T-helper 1 cell treated with Interleukin-12 subunit alpha and Interleukin-12 subunit beta and Interleukin-4 antibody, amounts not matched to agents 30 μg/mL and 1 μg/mL, for 36 hours (primary cell): ENCODE results near the gene TUG1.

Experiments used
- H3K27ac Mint-ChIP-seq: one replicate; pipeline ENCODE4 v1.8.0; 2021; ENCODE audit warnings: mild to moderate bottlenecking, mixed read lengths
- H3K27me3 Mint-ChIP-seq: one replicate; pipeline ENCODE4 v1.8.0; 2021; ENCODE audit warnings: low read depth, mixed read lengths
- H3K36me3 Mint-ChIP-seq: one replicate; pipeline ENCODE4 v1.8.0; 2021; ENCODE audit warnings: low read depth, mixed read lengths
- H3K4me1 Mint-ChIP-seq: one replicate; pipeline ENCODE4 v1.8.0; 2021; ENCODE audit warnings: low read depth, mixed read lengths
- H3K4me3 Mint-ChIP-seq: one replicate; pipeline ENCODE4 v1.8.0; 2021; ENCODE audit warnings: mild to moderate bottlenecking, moderate library complexity, mixed read lengths
- H3K9me3 Mint-ChIP-seq: one replicate; pipeline ENCODE4 v1.8.0; 2021; ENCODE audit warnings: mixed read lengths

TUG1 gene

DNA sequence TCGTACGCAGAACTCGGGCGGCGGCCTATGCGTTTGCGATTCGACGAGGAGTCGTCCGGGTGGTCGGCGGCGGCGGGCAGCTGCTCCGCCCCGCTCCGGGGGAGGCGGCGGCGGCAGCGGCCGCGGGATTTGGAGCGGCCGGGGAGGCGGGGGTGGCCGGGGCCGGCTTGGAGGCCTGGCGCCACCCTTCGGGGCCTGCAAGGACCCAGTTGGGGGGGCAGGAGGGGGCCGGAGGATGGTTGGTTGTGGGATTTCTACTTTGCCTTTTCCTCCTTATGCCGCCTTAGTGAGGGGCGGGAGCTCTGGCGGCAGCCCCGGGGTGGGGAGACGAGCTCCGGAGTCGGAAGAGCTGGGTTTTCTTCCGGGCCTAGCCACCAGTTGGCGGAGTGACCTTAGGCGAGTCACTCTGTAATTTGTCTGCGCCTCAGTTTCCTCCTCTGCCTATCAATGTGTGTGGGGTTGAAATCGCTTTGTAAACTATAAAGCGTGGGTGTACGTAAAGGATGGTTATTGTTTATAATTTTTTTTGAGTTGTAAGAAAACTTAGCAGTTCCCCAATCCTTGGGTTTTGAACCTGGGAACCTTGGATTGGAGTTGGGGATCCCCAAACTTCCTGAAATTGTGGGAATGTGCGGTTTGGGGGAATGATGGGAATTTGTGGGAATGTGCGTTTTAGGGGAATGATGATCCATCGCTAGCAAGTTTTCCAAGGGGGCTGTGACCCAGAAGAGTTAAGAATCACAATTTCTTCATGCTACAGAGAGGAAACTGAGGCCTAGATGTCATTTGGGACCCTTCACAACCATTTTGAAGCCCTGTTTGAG is 679 bp downstream of the TUG1 start:
- peaks cover 33% of the 10 kb centered on the region for H3K9me3 Mint-ChIP-seq
- H3K4me1 Mint-ChIP-seq = peaks cover 56% of the 10 kb centered on the region
- peaks cover 61% of the 10 kb centered on the region for H3K36me3 Mint-ChIP-seq
- peak overlapping the region; percentile 85 for H3K27ac Mint-ChIP-seq
- H3K27me3 Mint-ChIP-seq = no peaks in the 10 kb centered on the region
- H3K4me3 Mint-ChIP-seq = peak overlapping the region; percentile 97

DNA sequence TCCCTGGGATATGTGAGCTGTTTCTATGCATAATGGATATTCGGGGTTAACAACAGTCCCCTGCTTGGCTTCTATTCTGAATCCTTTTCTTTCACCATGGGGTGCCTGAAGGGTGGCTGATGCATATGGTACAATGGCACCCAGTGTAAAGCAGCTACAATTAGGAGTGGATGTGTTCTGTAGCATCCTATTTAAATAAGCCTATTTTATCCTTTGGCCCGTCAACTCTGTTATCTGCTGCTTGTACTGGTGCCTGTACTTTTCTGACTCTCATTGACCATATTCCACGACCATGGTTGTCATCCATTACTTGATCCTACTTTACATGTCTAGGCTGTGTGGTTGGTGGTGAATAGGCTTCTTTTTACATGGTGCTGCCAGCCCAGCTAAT is 1.3 kb downstream of the TUG1 start:
- peak overlapping the region; percentile 97 for H3K4me3 Mint-ChIP-seq
- peaks cover 65% of the 10 kb centered on the region for H3K36me3 Mint-ChIP-seq
- peaks cover 51% of the 10 kb centered on the region for H3K4me1 Mint-ChIP-seq
- H3K27me3 Mint-ChIP-seq = no peaks in the 10 kb centered on the region
- peaks cover 37% of the 10 kb centered on the region for H3K9me3 Mint-ChIP-seq
- H3K27ac Mint-ChIP-seq = peak overlapping the region; percentile 85

DNA sequence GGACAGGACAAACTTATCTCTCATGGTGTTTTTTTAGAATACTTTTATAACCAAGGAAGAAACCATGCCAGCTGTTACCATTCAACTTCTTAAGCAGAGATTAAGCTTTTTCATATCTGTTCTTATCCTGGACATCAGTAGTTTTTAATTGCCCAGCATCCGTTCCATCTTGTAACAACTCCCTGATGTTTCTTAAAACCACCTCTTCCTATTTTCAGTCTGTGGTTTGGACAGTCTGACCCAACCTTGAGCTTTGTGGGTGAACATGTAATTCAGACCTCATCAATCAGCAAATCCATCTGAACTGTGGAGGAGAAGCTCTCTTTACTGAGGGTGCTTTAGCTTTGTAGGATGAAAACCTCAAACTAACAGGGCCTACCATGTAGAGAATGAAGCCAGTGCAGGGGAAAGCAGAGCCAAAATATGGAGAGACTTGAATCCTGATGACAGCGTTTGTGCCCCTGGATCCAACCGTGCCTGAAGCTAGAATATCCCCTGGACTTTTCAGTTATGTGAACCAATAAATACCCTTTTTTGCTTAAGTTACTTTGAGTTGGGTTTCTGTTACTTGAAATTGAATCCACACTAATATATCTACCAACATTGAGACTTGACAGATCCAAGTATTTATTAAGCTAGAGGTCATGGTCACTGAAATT is 9.4 kb downstream of the TUG1 start:
- no peak overlapping the region for H3K27ac Mint-ChIP-seq
- H3K4me1 Mint-ChIP-seq = peaks cover 7% of the 10 kb centered on the region
- peaks cover 58% of the 10 kb centered on the region for H3K36me3 Mint-ChIP-seq
- no peak overlapping the region for H3K4me3 Mint-ChIP-seq
- H3K9me3 Mint-ChIP-seq = peaks cover 65% of the 10 kb centered on the region
- H3K27me3 Mint-ChIP-seq = no peaks in the 10 kb centered on the region

DNA sequence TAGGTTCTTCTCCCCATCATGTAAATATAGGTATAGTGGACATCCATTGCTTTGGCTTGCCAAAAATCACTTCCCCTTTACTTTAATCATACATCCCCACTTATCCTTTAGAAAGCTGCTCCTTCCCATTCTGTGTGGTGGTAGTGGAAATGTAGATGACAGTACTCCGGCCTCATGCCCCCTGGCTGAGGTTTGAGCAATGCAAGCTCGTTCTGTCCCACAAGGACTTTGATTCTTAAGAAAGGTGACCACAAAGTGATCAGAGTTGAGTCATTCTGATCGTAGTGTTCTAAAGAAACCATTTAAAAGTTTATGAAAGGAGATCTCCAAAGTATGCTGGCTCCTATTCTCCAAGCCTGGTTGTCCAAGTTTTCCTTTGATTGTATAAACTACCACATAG is 10.9 kb downstream of the TUG1 start:
- Mint-ChIP-seq H3K27ac (no peak overlapping the region), H3K27me3 (no peaks in the 10 kb centered on the region), H3K36me3 (peaks cover 44% of the 10 kb centered on the region), H3K9me3 (peaks cover 55% of the 10 kb centered on the region), H3K4me3 (no peak overlapping the region), H3K4me1 (peaks cover 7% of the 10 kb centered on the region)

DNA sequence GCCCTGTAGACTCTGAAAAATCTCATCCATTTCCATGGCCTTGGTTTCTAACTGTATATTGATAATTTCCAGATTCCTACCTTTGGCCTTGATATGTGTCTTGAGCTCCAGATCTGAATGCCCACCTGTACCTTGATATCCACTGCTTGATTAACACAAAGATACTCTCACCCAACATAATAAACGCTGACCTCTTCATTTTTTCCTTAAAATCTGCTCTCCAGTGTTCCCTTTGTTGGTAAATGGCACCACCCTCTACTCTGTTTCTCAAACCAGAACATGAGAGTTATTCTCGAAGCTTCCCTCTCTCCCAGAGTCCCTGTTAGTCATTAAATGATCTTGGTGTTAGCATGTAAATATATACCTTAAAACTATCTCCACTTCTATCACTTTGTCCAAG is 13.4 kb downstream of the TUG1 start:
- Mint-ChIP-seq H3K27me3 (no peaks in the 10 kb centered on the region), H3K4me3 (no peak overlapping the region), H3K27ac (no peak overlapping the region), H3K36me3 (peaks cover 20% of the 10 kb centered on the region), H3K4me1 (peaks cover 7% of the 10 kb centered on the region), H3K9me3 (peaks cover 33% of the 10 kb centered on the region)

DNA sequence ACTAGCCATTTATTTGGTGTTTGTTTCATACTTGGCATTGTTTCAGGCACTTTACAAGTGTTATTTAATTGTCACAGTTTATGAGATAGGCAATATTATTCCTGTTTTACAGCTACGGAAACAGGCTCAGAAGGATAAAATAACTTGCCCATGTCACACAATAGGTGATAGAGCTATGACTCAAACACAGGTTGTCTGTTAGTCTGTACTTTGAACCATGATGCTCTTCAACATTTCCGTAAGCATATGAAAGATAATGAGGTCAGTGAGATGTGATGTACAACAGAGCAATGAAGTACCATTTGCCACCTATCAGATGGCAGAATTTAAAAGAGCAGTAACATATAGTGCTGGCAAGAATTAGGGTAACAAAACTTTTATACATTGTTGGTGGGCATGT is 15.3 kb downstream of the TUG1 start:
- Mint-ChIP-seq H3K27ac (no peak overlapping the region), H3K36me3 (peaks cover 8% of the 10 kb centered on the region), H3K4me1 (peaks cover 3% of the 10 kb centered on the region), H3K4me3 (no peak overlapping the region), H3K27me3 (no peaks in the 10 kb centered on the region), H3K9me3 (peaks cover 20% of the 10 kb centered on the region)

DNA sequence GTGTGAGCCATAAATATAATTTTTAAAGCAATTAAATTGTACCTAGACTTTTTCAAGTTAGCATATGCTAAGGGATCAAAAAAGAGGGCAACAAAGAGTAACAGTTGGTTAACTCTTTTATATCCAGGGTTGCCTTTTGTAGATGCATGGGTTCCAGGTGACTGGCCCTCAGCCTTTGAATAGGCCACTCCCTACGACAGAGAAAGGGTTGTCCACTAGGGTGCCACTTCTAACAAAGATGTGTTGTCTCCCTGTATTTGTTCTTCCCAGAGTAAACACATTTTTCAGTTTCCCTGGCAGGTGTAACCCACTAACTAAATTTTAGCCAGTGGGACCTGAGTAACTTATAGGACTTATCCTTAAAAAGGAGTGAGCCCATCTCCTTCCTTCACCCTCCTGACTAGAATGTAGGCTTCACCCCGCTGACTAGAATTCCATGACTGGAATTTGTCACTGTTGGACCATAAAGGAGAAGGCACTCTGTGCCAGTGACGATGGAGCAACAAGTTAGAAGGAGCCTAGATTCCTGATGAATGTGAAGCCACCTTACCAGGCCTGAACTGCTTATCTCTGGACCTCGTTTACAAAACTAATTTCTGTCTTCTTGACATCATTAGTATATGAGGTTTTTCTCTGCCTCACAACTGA is 16.6 kb downstream of the TUG1 start:
- Mint-ChIP-seq H3K4me1 (no peaks in the 10 kb centered on the region), H3K36me3 (peaks cover 3% of the 10 kb centered on the region), H3K9me3 (peaks cover 16% of the 10 kb centered on the region), H3K27me3 (no peaks in the 10 kb centered on the region), H3K27ac (no peak overlapping the region), H3K4me3 (no peak overlapping the region)

DNA sequence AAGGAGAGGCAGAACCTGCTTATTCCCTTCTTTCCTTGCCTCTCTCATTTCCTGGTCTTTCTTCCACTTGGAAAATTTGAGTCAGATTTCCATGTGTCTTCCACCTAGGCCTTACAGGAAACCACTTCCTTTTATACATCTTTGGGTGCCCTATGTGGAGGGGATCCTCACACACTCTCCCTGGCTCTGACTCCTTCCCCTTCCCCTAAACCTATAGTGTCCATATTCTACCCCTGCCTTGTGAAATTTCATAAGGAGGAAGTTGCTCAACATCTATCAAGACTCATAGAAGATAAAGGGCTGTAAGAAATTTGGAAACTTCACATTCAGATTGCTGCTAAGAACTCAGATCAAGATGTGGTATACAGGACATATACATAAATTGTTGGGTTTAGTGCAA is 20.4 kb downstream of the TUG1 start:
- no peaks in the 10 kb centered on the region for H3K36me3 Mint-ChIP-seq
- peaks cover 11% of the 10 kb centered on the region for H3K9me3 Mint-ChIP-seq
- no peaks in the 10 kb centered on the region for H3K4me1 Mint-ChIP-seq
- H3K27me3 Mint-ChIP-seq = no peaks in the 10 kb centered on the region
- H3K4me3 Mint-ChIP-seq = no peak overlapping the region
- no peak overlapping the region for H3K27ac Mint-ChIP-seq

DNA sequence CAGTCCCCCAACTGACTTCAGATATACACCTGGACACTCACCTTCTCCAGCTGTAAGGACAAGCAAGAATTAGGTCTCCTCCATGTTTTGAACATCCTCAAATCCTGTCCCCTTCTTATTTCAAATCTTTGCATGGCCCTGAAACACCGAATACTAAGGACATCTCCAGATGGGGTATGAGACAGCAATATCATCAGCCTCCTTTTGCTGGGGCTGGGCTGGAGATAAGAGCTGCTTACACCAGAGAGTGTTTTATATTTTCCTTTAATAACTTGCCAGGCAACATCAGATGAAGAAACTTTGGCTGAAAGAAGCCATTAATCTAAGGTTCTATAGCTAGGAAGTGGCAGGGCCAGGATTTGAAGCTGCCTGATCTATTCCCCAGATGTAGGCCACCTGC is 21.6 kb downstream of the TUG1 start:
- Mint-ChIP-seq H3K27me3 (no peaks in the 10 kb centered on the region), H3K4me3 (no peak overlapping the region), H3K4me1 (no peaks in the 10 kb centered on the region), H3K9me3 (peaks cover 11% of the 10 kb centered on the region), H3K36me3 (no peaks in the 10 kb centered on the region), H3K27ac (no peak overlapping the region)

DNA sequence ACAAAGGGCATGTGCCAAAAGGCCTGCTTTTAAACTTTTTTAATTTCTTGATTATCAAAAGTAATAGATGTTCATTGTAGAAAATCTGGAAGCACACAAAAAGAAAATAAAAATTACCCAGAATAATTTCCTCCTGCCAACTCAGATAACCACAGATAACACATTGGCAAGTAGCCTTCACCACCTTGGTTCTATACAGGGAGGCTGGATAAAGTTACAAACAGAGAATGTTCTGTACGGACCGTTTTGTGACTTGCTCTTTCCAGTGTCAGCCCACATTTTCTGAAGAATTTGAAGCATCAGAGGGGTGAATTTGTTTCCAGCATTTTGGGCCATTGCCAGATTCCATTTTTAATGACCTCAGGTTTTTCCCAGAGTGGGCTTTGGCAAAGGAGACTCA is 23.5 kb downstream of the TUG1 start:
- peaks cover 11% of the 10 kb centered on the region for H3K9me3 Mint-ChIP-seq
- H3K36me3 Mint-ChIP-seq = no peaks in the 10 kb centered on the region
- H3K27ac Mint-ChIP-seq = no peak overlapping the region
- peaks cover 3% of the 10 kb centered on the region for H3K4me1 Mint-ChIP-seq
- no peaks in the 10 kb centered on the region for H3K27me3 Mint-ChIP-seq
- no peak overlapping the region for H3K4me3 Mint-ChIP-seq

DNA sequence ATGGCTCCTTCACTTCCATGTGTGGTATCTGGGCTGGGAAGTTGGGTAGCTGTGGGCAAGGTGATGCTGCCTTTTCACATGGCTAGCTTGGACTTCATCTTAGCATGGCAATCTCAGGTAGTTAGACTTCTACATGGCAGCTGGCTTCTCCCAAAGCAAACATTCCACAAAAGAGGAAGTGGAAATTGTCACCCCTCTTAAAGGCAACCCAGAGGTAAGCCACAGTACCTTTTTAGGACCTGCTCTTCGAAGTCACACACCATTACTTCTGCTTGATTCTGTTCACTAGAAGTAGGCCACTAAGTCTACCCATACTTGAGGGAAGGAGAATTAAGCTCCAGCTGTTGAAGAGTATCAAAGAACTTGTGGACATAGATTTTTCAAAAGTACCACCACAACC is 25.9 kb downstream of the TUG1 start:
- H3K4me1 Mint-ChIP-seq = peaks cover 3% of the 10 kb centered on the region
- no peak overlapping the region for H3K27ac Mint-ChIP-seq
- H3K36me3 Mint-ChIP-seq = no peaks in the 10 kb centered on the region
- H3K4me3 Mint-ChIP-seq = no peak overlapping the region
- H3K9me3 Mint-ChIP-seq = peaks cover 11% of the 10 kb centered on the region
- no peaks in the 10 kb centered on the region for H3K27me3 Mint-ChIP-seq

DNA sequence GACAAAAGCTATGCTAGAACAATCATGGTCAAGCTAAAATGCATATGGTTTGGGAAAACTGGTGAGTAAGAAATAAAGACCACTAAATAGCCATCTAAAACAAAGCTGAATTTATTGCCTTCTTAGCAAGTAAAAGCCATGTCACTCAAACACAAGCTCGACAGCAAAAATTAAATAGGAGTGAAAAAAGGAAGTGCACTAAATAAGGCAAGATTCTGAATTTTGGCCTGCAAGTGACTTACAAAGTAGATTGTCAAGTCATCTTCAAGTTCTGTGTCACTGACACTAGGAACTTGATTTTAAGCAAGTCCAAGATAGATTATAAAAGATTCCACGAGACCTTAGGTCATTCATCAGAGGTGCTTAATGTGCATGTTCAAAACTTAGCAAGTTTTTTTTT is 27.4 kb downstream of the TUG1 start:
- Mint-ChIP-seq H3K27ac (no peak overlapping the region), H3K4me3 (no peak overlapping the region), H3K9me3 (peaks cover 5% of the 10 kb centered on the region), H3K36me3 (no peaks in the 10 kb centered on the region), H3K27me3 (no peaks in the 10 kb centered on the region), H3K4me1 (peaks cover 3% of the 10 kb centered on the region)

DNA sequence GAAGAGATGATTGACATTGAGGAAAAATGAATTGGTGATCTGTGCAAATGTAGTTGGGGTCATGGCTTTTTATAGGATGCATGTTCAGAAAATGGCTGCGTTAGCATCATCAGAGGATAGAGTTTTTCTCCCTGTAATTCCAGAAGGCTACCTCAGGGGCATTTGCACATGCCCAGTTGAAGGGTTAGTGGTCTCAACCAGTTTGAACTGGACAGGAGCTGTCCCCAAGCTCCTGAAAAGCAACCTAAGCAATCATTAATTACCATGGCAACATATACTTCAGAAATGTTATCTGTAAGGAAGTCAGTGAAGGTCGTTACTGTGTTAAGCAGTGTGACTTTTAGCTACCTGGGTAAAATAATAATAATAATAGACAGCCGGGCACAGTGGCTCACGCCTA is 29.3 kb downstream of the TUG1 start:
- Mint-ChIP-seq H3K36me3 (no peaks in the 10 kb centered on the region), H3K4me3 (no peak overlapping the region), H3K9me3 (no peaks in the 10 kb centered on the region), H3K27ac (no peak overlapping the region), H3K4me1 (peaks cover 3% of the 10 kb centered on the region), H3K27me3 (no peaks in the 10 kb centered on the region)

DNA sequence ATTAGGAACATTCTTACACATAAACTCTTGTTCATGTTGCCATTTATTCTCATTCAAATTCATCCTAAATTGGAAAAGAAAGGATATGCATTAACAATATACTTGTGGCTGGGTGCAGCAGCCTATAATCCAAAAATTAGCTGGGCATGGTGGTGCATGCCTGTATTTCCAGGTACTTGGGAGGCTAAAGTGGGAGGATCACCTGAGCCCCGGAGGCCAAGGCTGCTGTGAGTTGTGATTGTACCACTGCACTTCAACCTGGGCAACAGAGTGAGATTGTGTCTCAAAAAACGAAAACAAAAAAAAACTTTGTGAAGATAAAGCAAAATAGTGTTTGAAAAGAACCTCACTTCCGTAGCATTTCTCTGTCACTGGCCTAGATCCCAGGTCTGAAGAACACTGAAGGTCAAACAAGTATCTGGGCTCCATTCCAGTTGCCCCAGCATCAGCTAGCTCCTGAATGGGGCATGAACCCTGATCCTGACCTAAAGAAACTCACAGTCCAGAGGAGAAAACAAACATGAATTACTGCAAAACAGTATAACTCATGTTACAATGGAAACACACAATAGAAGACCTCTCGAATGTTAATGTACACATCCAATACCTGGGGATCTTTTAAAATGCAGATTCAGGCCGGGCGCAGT is 32.2 kb downstream of the TUG1 start:
- Mint-ChIP-seq H3K27me3 (no peaks in the 10 kb centered on the region), H3K9me3 (peaks cover 10% of the 10 kb centered on the region), H3K4me1 (no peaks in the 10 kb centered on the region), H3K36me3 (no peaks in the 10 kb centered on the region), H3K4me3 (no peak overlapping the region), H3K27ac (no peak overlapping the region)
